Superior temporal gyrus (tissue), 1 donor: ENCODE measurements around the gene SYNDIG1.

Experiments used
- DNase-seq: peaks from one replicate; pipeline ENCODE4 v3.0.0-alpha.2; 2016; ENCODE audit errors: extremely low spot score

SYNDIG1 gene

GRCh38 chr20:24528583-24529368, 59.3 kb downstream of the SYNDIG1 start:
- no peak for DNase-seq

DNA sequence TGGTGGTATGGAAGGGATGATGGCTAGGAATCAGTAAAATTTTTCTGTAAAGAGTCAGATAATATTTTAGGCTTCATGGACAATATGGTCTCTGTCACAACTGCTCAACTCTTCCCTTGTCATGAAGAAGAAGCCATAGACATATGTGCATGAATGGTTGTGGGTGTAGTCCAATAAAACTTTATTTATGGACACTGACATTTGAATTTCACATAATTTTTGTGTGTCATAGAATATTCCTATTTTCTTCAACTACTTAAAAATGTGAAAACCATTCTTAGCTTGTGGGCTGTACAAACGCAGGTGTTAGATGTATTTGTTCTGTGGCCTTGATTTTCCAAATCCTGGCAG, 59.9 kb downstream of the SYNDIG1 start:
- no peak for DNase-seq

- no peak for DNase-seq
Measured at GRCh38 chr20:24530131-24530680, 60.8 kb downstream of the SYNDIG1 start.

DNA sequence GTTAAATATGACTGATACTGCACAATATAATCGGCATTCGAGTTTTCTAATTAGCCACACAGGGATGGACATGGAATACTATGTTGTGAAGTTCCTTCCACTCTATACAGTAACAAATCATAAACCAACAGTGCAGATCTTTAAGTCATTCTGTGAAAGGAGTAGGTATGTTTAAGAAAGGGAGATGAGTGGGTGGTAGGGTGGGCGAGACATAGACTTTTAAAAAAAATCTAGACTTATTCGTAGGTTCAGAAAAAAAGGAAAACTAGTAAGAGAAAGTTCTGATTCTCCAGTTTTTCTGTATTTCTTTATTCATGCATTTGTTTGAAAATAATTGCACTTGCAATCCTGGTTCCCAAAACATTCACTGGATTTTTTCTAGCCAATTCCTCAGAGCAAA, 61.8 kb downstream of the SYNDIG1 start:
- DNase-seq, result no peak

DNA sequence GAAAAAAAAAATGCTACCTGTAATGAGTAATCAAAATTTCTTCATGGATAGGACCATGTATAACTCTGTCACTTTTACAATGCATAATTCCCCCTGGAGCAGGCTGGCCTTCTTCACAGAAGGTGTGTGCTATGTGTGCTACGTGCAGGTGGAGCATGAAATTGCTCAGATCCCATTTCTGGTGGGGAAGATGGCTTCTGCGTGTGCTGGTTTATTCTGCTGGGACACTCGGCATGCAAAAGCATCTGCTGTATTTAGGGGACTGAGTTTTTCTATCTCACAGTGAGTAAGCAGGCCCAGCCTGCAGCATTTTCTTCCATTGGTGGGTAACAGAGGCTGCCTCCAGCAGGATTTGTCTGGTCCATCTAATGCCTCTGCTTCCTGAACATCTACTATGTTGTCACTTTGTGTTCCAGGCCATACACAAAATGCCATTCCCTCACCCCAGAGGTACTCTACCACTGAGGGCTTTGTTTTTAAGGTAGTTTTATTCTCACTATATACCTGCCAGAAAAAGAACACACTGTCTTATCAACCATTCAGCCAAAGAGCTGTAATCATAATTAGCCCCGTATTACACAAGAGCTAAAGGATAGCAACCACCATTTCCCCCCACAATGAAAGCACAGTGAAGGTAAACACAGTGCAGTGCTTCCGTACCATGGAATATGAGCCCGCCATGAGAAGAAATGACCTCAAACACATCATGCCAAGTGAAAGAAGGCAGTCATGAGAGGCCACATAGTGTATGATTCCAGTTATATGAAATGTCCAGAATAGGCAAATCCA, 62.4 kb downstream of the SYNDIG1 start:
- no peak for DNase-seq

DNA sequence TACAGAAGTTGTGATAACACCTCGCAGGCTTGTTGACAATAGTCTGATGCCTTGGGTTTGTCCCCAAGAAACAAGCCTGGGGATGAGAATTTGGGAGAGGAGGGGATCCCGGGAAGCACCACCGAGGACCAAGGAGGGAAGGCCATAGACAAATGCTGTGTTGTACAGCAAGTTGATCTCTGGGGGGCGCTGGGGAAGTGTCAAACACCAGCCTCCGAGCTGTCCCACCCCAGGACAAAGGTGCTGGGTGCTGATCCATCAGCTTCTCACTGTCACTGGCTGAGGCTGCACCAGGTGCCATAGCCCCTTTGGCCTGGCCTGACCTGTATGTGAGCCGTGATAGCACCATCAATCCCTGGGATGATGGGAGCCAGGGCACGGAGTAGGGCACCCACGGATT, 64.0 kb downstream of the SYNDIG1 start:
- no peak for DNase-seq

GRCh38 chr20:24534282-24534681, 64.9 kb downstream of the SYNDIG1 start:
- no peak for DNase-seq

DNA sequence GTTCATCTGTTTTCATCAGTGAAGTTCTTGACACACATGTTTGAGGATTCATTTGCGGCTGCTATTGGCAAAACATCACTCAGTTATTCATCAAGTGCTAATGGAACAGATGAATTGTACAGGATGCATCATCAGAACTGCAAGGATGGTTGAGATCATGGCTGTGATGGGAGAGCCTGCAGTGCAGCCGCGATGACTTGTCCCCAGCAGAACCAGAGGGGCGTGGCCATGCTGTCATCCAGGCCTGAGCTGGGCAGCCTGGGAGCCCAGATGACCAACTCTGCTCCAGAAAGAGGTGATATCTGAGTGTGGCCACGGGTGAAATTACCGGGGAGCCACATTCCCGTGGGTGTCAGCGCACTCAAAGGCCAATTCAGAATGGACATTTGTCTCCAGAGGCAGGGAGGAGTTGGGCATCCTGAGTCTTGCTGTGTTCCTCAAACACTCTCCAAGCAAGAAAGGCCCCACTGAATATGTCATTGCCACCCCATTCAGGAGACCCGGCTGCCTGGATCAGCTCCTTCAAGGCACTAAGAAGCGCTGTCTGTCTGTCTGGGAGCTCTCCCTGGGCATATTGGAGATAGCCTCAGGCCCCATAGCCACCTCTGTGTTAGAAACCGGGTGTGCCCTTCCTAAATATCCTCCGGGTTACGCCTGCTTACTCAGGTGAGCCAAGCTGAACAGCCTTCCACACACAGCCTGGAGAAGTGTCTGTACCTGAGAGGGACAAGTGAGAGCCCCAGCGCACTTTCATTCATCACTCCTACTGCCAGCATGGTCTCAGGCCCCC, 66.7 kb downstream of the SYNDIG1 start:
- DNase-seq, result no peak

- no peak for DNase-seq
Measured at GRCh38 chr20:24537210-24537609, 67.8 kb downstream of the SYNDIG1 start.

- DNase-seq, result no peak
Measured at GRCh38 chr20:24542721-24543120, 73.3 kb downstream of the SYNDIG1 start.

DNA sequence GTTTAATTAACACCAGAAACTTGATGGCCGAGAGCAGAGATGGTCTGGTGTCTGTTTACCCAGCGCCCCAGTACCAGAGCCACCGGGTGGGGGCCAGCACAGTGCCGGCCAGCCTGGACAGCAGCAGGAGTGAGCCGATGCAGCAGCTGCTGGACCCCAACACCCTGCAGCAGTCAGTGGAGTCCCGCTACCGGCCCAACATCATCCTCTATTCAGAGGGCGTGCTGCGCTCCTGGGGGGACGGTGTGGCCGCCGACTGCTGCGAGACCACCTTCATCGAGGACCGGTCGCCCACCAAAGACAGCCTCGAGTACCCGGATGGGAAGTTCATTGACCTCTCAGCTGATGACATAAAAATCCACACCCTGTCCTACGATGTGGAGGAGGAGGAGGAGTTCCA, 73.7 kb downstream of the SYNDIG1 start:
- no peak for DNase-seq

GRCh38 chr20:24543741-24544140, 74.3 kb downstream of the SYNDIG1 start:
- no peak for DNase-seq

DNA sequence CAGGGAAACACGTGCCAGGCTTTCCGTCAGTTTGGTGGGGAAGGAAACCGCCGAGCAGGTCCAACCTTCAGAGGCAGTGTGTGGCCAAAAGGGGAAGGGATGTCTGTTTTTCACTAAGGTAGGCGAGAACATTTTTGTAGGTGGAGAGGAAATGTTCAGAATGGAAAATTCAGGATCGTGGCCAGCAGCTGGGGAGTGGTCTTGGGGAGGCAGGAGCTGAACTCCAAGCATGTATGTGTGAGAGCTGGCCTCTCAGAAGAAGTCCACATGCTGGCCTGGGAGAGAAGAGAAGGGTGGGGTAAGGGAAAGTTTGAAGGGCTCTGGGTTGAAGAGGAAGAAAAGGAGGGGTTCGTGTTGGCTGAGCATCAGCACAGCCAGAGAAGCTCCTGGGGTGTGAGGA, 74.9 kb downstream of the SYNDIG1 start:
- no peak for DNase-seq

DNA sequence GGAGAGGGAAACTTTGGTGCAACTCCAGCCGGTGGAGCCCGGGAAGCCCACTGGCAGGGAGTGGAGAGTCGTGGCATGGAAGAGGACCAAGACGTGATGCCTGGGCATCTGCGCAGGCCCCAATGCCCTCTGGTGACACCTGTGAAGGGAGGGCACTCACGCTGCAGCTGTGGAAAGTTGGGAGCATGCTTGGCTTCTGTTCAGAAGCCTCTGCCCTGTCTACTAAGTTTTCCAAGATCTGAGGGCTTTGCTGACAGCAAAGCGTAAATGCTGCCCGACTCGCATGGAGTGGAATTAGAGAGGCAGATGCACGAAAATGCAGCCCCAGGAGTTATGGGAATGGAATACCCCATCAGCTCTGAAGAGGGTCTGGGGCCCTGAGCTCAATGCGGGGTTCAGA, 75.7 kb downstream of the SYNDIG1 start:
- DNase-seq, result no peak

- no peak for DNase-seq
Measured at GRCh38 chr20:24546232-24546892, 76.9 kb downstream of the SYNDIG1 start.

DNA sequence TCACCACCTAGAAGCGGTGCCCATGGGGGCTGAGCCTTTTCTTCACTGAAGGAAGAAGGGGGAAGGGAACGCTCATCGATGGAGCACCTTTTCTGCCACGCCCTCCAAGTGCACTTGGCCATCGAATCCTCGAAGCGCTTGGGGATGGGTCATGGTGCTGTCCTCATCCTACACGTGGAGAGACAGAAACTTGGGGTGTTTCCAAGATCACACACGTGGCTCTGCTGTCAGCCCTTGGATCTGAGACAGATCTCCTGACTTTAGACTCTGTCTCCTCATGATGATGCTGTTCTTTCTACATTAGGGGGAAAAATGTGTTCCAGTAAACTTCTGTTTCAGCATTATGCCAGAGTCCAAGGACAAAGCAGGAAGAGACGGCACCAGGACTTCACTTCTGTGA, 78.5 kb downstream of the SYNDIG1 start:
- DNase-seq, result no peak

DNA sequence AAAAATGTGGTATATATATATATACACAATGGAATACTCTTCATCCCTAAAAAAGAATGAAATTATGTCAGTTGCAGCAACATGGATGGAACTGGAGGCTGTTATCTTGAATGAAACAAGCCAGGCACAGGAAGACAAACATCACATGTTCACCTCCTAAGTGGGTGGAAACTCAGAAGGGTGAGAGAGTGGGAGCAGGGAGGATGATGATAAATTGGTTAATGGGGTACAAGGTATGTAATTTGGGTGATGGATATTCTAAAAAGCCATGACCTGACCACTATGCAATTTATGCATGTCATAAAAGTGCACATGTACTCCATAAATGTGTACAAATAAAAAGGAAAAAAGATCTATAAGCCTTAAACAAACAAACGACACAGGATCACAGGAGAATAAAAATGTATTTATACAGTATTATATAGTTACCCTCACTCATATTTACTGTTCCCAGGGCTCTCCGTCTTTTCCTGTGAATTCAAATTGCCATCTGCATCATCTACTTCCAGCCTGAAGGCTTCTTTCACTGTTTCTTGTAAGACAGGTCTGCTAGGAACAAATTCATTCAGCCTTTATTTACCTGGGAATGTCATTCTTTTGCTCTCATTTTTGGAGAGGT, 89.8 kb downstream of the SYNDIG1 start:
- no peak for DNase-seq

- DNase-seq, result no peak
Measured at GRCh38 chr20:24560571-24561491, 91.4 kb downstream of the SYNDIG1 start.

DNA sequence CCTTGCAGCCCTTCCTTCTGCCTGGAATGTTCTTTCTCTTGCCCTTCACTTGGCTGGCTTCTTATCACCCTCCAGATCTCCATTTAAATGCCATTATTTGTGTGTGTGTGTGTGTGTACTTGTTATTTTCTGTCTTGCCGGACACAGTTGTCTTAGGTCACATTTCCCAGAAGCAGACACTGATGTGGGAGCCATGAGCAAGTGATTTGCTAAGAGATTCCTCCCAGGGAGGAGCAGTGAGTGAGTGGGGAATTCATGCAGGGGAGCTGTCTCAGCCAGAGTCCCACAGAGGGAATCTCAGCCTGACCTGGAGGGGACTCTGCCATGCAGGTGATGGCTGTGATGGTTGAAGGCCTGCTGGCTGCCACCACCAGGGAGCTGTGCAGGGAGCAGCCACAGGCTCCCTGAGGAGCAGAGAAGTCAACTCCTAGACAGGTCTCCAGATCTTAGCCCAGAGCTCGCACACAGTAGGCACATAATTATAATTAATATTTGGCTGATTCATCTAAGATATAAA, 96.5 kb downstream of the SYNDIG1 start:
- no peak for DNase-seq

DNA sequence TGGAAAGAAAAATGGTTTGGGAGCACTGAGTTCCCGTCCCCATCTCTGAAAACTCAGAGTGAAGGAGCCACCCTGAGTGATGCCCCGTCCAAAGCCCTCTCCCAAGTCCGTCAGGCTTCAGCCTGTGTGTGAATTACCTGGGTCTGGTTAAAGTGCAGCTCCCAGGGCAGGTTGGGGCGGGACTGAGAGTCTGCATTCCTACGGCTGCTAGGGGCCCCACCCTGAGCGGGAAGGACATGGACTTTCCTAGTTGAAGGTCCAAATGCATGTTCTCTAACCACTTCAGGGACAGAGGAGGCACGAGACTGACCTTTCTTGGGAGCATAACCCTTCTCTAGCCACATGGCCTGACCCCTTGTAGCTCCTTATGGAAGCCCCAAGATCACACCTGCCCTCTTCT, 97.2 kb downstream of the SYNDIG1 start:
- no peak for DNase-seq
